PC-9 (cell line): ENCODE measurements around the gene CCDC201.

ENCODE experiments used
- EZH2 ChIP-seq: fragments of 200-600 bp; sonication (generic); IDR thresholded peaks from 2 replicates; pipeline ENCODE4 v1.8.0; 2017; ENCODE audit warnings: antibody characterized with exemption, low read depth
- TF ChIP-seq, protein P1 (sequence below): fragments of 200-600 bp; sonication (generic); conservative IDR thresholded peaks from 2 replicates; pipeline ENCODE4 v1.6.1; 2017; ENCODE audit warnings: mixed run types, antibody characterized with exemption, mild to moderate bottlenecking, moderate library complexity

DNA sequence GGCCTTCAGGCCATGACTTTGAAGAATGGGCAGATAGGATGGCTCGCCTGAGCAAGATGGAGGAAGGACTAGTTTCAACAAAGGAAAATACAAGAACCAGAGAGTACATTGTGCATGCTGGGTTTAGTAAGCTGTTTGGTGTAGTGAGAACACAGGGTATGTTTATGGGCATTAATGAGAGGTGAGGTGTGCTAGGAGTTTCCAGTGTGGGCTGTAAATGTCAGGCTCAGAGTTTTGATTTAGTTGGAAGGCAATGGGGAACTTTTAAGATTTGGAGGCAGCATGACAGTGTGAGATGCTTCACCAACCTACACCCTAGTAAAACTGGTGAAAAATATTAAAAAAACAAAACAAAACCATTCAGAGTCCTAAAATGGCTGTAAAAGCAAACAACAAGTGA lies 28.7 kb upstream of the CCDC201 start:
- TF ChIP-seq, protein P1, sequence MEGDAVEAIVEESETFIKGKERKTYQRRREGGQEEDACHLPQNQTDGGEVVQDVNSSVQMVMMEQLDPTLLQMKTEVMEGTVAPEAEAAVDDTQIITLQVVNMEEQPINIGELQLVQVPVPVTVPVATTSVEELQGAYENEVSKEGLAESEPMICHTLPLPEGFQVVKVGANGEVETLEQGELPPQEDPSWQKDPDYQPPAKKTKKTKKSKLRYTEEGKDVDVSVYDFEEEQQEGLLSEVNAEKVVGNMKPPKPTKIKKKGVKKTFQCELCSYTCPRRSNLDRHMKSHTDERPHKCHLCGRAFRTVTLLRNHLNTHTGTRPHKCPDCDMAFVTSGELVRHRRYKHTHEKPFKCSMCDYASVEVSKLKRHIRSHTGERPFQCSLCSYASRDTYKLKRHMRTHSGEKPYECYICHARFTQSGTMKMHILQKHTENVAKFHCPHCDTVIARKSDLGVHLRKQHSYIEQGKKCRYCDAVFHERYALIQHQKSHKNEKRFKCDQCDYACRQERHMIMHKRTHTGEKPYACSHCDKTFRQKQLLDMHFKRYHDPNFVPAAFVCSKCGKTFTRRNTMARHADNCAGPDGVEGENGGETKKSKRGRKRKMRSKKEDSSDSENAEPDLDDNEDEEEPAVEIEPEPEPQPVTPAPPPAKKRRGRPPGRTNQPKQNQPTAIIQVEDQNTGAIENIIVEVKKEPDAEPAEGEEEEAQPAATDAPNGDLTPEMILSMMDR = no peak
- no peak for TF ChIP-seq EZH2
